HT1080 (cell line): ENCODE measurements around the gene C12orf75. TPM values are rescaled to one million over a fixed set of nuclear protein-coding genes. Genes with fewer than 3 reads are reported as not detected.
"Not testable (repeated sequence)": the region's sequence is repeated elsewhere in the genome, so short reads cannot be mapped to it uniquely, and the experiment has no call there.

Source experiments
- DNase-seq: peaks from one replicate; pipeline ENCODE4 v3.0.0-alpha.2; 2015; ENCODE audit warnings: low read depth
- polyA plus RNA-seq, 2 experiments: library from polyadenylated mRNA; depleted of rRNA; stranded (reverse); fragments of >200 nt; gene quantifications; 2 replicates each; pipeline ENCODE4 v1.2.3, GENCODE V29; 2015
- total RNA-seq: library from RNA; depleted of rRNA; stranded (reverse); fragments of >200 nt; shearing (Covaris generic); gene quantifications from 2 replicates; pipeline ENCODE4 v1.2.3, GENCODE V29; 2014; rRNA removed

Gene C12orf75
- 128 and 132 TPM in 2 replicates for total RNA-seq
- polyA plus RNA-seq (2015; cell fraction: cytosol; rRNA removed), result 185 and 187 TPM in 2 replicates
- 32.9 and 39.5 TPM in 2 replicates for polyA plus RNA-seq (2015; cell fraction: nucleus; rRNA removed)

DNA sequence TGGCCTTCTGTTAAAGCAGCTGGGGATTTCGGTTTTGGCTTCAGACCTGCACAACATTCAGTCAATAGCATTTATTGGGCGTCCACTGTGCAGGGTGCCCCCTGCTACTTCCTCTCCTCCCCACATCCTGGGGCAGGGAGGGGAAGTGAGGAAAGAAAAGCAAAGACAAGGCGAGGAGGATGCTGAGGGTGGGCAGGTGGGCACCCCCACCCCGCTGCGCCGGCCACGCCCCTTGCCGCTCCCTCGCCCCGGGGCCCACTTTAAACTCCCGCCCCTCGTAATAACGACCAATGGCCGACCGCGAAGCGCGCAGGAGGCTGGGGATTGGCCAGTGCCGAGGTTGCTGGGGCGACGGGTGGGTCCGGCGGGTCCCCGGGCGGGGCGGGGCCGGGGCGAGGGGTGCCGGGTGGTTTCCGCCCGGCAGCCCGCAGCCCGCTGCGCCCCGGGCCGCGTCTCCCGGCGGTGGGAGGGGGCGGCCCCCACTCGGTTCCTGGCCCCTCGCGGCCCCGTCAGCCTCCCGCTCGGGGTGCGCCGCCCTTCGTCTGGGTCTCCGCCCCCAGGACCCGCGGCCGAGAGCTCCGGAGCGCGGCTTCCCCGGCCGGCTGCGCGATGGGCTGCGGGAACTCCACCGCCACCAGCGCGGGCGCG, at the start of gene C12orf75:
Gene C12orf75 (plus strand): TSS at position 409 of the 648 bp plus-strand sequence. CDS start 201 bp downstream, at position 610.
- DNase-seq, result peak; percentile 81

DNA sequence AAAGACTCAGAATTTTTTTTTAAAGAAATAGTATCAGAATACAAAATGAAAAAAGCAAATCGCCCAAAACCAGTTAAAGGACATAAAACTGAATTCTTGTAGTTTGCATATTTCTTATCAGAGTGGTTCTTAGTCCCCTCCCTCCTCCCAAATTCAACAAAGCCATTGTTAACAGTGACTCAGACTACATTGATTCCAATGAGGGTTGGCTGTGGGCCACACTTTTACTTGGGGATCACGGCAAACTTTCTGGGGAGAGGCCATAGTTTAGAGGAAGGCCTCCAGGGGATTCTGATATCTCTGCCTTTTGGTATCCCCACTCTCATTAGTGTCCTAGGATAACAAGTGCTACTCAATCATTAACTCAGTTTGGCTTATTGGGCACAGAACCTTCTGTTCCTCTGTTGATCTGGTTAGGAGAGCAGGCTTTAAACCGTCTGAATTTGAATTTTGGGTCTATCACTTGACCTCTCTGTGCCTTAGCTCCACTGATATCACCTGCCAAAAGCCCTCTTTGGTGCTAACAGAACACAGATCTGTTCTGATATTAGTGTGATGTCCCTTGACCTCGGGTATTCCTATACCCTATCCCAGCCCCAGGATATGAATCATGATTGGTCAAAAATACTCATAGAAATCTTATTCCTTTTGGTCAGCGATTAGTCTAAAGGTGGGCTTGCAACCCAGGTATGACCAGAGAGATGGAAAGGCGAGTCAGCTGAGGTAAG, 49.4 kb upstream of the C12orf75 start:
- no peak for DNase-seq

- no peak for DNase-seq
Measured at GRCh38 chr12:105281694-105282049, 48.8 kb upstream of the C12orf75 start.

DNA sequence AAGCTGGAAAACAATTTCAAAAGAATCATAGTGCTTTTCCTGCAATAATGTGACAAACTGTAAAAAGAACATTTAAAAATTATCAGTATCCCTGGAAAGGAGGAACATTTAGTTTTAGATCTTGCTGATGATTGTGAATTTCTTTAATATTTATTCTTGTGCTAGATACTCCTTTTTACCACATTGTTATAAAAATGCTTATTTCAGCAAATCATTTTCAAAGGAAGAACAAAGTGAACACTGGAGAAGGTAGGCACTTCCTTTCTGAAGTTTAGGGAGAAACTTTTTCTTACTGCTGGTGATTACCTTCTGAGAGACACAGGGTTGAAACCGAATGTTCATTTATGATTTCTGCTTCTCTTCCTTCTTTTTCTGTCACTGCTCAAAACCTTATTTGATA, 45.1 kb upstream of the C12orf75 start:
- DNase-seq, result no peak

DNA sequence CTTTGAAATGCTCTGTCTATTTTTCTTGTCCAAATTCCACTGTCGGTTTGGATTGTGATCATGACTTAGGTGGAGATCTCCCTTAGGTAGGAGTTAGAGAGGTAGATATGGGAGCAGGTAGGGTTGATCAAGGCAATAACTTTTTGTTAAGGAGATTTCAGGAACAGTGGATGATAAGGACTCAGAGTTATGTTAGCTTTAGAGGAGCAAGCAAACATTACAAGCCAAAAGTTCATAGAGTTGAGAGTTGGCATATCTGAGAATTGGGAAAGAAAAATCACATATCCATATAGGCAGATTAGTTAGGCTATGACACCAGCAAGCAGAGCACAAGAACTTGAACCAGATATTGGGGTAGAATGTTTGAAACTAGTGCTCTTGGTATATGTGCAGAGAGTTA, 43.1 kb upstream of the C12orf75 start:
- no peak for DNase-seq

DNA sequence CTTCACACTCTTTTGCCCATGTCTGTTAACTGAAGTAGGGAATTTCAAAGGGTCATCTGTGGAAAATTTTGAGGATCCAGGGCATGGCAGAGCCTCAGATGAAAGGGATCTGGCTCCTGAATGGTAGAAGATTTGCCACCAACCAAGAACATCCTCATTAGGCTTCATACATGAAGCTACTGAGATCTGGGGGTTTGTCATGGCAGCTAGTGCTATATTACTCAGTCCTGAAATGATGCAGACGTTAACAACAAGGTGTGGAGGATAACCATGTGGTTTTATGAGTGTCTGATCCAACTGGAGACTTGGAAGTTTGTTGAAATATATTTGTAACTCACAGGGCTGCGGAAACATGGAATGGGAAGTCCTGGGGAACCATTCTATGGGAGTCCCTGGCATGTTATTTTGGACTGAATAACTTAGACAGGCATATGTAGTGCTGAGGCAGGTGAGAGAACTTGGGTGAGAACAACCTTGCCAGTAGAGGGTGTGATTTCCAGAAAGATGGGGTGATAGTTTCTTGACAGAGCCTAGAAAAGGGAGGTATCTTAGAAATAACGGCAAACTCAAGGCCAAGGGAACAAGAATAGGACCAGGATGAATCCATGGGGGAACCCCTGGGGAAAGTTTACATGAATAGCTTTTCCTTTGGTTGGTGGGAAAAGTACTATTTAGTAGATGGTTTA, 42.0 kb upstream of the C12orf75 start:
- no peak for DNase-seq

- DNase-seq, result peak; percentile 82
Measured at GRCh38 chr12:105289114-105289904, 41.2 kb upstream of the C12orf75 start.

GRCh38 chr12:105291531-105291930, 39.0 kb upstream of the C12orf75 start:
- DNase-seq, result no peak

- DNase-seq, result peak; percentile 36
Measured at GRCh38 chr12:105292705-105293104, 37.8 kb upstream of the C12orf75 start.

- DNase-seq, result no peak
Measured at GRCh38 chr12:105293187-105293586, 37.3 kb upstream of the C12orf75 start.

DNA sequence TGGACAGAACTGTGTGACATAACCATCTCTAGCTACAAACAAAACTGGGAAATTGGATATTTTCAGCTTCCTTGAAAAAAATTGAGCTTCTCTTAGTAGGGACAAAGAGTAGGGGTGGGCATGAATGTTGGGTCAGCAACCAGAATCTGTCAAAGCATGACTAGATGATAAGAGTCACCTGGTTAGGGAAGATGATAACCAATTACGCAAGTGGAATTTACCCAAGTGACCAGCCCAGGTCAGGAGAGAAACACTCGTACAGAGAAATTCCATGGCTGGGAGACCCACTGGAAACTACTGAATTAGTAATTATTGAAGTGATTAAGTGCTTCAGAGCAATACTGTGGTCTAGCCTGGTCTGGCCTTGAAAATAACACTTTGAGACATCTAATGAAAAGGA, 36.3 kb upstream of the C12orf75 start:
- no peak for DNase-seq

DNA sequence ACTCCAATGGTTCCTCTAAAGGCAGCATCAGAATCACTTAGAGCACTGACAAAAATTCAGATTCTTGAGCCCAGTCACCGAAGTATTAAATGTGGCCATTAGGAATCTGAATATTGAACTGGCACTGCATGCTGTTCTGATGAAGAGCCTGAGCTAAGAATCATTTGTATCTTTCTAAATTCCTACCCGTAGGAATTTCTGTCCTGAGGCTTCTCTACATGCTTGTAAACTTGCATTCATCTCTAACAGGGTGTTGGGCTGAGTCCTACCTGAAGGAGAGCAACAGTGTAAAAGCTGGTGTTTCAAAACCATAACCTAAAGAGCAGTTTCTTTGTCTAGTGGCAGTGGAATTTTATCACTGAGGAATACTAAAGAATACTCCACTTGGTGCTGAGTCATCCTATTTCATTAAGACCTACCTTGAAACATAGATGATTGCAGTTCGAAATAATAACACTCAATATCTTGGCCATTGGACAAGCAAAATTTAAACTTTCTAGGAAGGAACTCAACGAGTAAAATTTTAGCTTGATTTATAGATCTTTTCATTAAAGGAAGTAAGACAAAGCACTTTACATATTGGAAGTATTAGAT, 35.5 kb upstream of the C12orf75 start:
- no peak for DNase-seq

GRCh38 chr12:105296116-105297089, 34.1 kb upstream of the C12orf75 start:
- no peak for DNase-seq

DNA sequence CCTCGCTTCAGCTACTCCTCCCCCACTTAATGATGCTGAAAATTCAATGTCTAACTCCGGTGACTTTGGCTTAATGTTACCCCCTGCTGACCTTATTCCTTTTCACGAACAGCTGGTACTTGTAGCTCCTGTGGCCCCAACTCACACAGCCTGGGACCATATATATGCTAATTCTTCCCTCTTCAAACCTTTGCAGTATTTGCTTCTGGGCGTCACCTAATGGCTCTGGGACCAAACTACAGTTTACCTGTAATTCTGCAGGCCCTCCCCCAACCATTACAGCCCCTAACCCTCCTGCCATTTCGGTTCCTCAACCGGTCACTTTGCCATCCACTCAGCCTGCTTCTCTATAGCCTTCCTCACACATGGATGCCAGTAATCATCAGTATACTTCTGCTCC, 29.6 kb upstream of the C12orf75 start:
- no peak for DNase-seq

DNA sequence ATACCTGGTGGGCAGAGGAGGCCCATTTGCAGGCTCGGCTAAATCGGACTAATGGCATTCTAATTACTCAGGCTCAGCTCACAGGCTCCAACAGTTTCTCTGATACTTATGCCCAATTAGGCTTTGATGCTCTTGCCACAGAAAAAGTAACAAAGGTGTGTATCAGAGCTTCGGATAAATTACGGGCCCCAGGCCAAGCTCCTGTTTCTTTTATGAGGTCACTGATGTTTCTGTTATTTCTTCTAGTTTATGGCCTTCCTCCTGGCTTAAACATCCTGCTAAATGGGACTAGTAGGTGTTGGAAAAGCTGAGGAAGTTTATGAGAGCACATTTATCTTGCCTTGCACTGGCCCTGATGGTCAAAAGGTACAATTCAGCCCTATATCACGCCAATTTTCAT, 28.8 kb upstream of the C12orf75 start:
- DNase-seq, result no peak

DNA sequence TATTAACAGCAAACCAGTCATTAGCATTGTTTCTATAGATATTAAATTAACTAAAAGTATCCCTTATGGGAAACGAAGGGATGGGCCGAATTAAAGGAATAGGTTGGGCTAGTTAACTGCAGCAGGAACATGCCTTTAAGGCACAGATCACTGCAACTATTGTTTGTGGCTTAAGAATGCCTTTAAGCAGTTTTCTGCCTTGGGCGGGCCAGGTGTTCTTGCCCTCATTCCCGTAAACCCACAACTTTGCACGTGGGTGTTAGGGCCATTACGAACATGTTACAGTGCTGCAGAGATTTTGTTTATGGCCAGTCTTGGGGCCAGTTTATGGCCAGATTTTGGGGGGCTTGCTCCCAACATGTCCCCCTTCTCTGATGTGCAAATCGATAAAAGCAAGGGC, 27.5 kb upstream of the C12orf75 start:
- DNase-seq, result not testable (repeated sequence)

DNA sequence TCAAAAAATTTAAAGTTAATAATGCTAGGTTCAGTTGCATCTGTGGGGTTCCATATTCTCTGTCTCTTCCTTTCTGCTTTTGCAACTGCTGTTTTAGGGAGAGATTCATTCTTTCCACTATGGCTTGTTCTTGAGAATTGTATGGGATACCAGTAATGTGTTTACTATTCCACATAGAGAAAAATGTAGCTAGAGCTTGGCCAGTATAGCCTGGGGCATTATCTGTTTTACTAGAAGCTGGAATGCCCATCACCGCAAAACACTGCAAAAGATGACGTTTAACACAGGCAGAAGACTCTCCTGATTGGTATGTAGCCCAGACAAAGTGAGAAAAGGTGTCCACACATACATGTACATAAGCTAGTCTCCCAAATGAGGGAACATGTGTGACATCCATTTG, 25.9 kb upstream of the C12orf75 start:
- DNase-seq, result not testable (repeated sequence)

DNA sequence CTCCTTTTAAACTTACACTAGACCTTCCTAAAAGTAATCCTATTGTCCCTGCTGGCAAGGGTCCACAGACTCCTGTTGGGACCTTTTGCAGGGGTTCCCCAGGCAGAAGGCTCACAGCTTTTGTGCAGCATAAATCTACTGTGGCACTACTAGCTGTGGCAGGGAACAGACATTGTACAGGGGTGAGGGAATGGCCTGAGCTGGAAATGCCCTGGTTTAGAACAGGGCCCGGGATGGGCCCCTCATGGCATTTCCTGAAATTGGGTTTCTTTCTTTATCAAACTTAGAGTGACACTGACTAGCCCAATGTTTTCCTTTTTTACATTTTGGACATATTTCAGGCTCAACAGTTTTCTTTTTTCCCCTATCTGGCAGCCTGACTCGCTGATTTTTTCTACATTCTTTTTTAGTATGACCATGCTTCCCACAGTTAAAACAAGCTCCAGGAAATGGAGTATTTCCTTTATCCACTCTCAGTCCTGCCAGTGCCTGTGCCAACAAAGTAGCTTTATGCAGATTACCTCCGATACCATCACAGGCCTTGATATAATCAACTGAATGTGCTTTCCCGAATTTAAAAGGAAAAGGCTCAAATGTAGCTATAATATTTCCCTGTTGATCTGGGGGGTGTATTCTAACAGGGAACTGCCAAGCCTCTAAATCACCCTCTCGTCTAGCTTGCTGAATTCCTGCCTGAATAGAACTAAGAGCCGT, 22.7 kb upstream of the C12orf75 start:
- not testable (repeated sequence) for DNase-seq

DNA sequence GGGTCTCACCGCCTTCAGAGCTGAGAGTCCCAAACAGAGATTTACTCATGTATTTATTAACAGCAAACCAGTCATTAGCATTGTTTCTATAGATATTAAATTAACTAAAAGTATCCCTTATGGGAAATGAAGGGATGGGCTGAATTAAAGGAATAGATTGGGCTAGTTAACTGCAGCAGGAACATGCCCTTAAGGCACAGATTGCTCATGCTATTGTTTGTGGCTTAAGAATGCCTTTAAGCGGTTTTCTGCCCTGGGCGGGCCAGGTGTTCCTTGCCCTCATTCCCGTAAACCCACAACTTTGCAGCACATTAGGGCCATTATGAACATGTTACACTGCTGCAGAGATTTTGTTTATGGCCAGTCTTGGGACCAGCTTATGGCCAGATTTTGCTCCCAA, 21.7 kb upstream of the C12orf75 start:
- DNase-seq, result not testable (repeated sequence)
